Caco-2 (cell line): ENCODE measurements around the gene PTPRS. TPM values are rescaled to one million over a fixed set of nuclear protein-coding genes. Genes with fewer than 3 reads are reported as not detected.

ENCODE experiments used
- BruUV-seq: library from RNA; stranded (reverse); fragments of 400-500 nt; replicated peaks from 2 replicates; lab custom pipeline; 2021; lab: Mats Ljungman, UMichigan
- CTCF ChIA-PET: fragments of 300-600 bp; sonication (Branson Sonifier 250); formaldehyde crosslinking; loops from one replicate; lab custom pipeline; 2022; ENCODE audit warnings: antibody characterized with exemption; lab: Charles Lee
- POLR2A ChIA-PET: fragments of 300-600 bp; sonication (Branson Sonifier 250); formaldehyde crosslinking; loops from one replicate; lab custom pipeline; 2022; ENCODE audit warnings: antibody characterized with exemption; lab: Charles Lee
- DNase-seq, 2 experiments: peaks; one replicate each; pipeline versions ENCODE4 v3.0.0 to v3.0.0-alpha.2; 2020 to 2022
- H3K27me3 ChIP-seq: replicated peaks from 2 replicates; pipeline ENCODE4 v1.6.0; 2011; ENCODE audit warnings: low read length; ENCODE audit not compliant: control insufficient read depth, insufficient read depth
- H3K36me3 ChIP-seq: 2 replicates; pipeline ENCODE4 v1.5.1; 2011; ENCODE audit warnings: low read length; ENCODE audit not compliant: control insufficient read depth, insufficient read depth
- H3K4me1 ChIP-seq: fragments of 250-450 bp; sonication (Bioruptor Pico); 2 replicates; pipeline ENCODE4 v1.5.1; 2020; ENCODE audit warnings: mild to moderate bottlenecking
- H3K4me3 ChIP-seq: 2 replicates; pipeline ENCODE4 v1.5.1; 2011; ENCODE audit warnings: low read depth, mild to moderate bottlenecking, control low read depth, low read length
- H3K9me3 ChIP-seq: fragments of 250-450 bp; sonication (Bioruptor Pico); 2 replicates; pipeline ENCODE4 v1.5.1; 2020; ENCODE audit warnings: mild to moderate bottlenecking, moderate library complexity
- H3K27ac Mint-ChIP-seq: one replicate; pipeline ENCODE4 v1.8.0; 2022; ENCODE audit warnings: mixed read lengths; ENCODE audit not compliant: unreplicated experiment
- H3K27me3 Mint-ChIP-seq: one replicate; pipeline ENCODE4 v1.8.0; 2022; ENCODE audit warnings: mixed read lengths; ENCODE audit not compliant: insufficient read depth, unreplicated experiment
- H3K36me3 Mint-ChIP-seq: one replicate; pipeline ENCODE4 v1.8.0; 2022; ENCODE audit warnings: mild to moderate bottlenecking, mixed read lengths; ENCODE audit not compliant: insufficient read depth, unreplicated experiment
- H3K4me1 Mint-ChIP-seq: one replicate; pipeline ENCODE4 v1.8.0; 2022; ENCODE audit warnings: low read depth, mixed read lengths; ENCODE audit not compliant: unreplicated experiment
- H3K4me3 Mint-ChIP-seq: one replicate; pipeline ENCODE4 v1.8.0; 2022; ENCODE audit warnings: mild to moderate bottlenecking, moderate library complexity, mixed read lengths; ENCODE audit not compliant: unreplicated experiment
- H3K9me3 Mint-ChIP-seq: one replicate; pipeline ENCODE4 v1.8.0; 2022; ENCODE audit warnings: mixed read lengths; ENCODE audit not compliant: unreplicated experiment
- CTCF ChIP-seq, 2 experiments: fragments of 200-600 bp in 1 of 2; IDR thresholded peaks; 1 replicate in 1 of 2; 2 replicates in 1 of 2; pipeline versions ENCODE4 v1.5.1 to v1.8.0; 2011 to 2022; ENCODE audit warnings: antibody characterized with exemption in 1 of 2, control low read depth in 1 of 2, inconsistent platforms in 1 of 2, low read depth in 1 of 2, low read length in 1 of 2, mild to moderate bottlenecking in 1 of 2, moderate library complexity in 1 of 2; ENCODE audit not compliant: insufficient read depth in 1 of 2, severe bottlenecking in 1 of 2, unreplicated experiment in 1 of 2
- intact Hi-C: fragments of 100-400 bp; cut with micrococcal nuclease; formaldehyde crosslinking; loops from one replicate; pipeline ENCODE4 v1.10.0; 2022; ENCODE audit not compliant: unreplicated experiment
- total RNA-seq: library from RNA; stranded (reverse); gene quantifications from 2 replicates; pipeline ENCODE4 v1.2.3, GENCODE V29; 2022

The PTPRS gene
- total RNA-seq, 1 experiment from 2014 or later, result 65.6 TPM

GRCh38 chr19:5326986-5327623 is 13.5 kb downstream of the PTPRS start:
- no peaks in the 10 kb centered on the region for H3K36me3 Mint-ChIP-seq
- Histone ChIP-seq H3K9me3 (no peaks in the 10 kb centered on the region), H3K27me3 (no peaks in the 10 kb centered on the region), H3K36me3 (no peaks in the 10 kb centered on the region), H3K4me1 (no peaks in the 10 kb centered on the region), H3K4me3 (no peak overlapping the region)
- POLR2A ChIA-PET, result no interaction called here
- no peaks in the 10 kb centered on the region for H3K4me1 Mint-ChIP-seq
- H3K9me3 Mint-ChIP-seq, result no peaks in the 10 kb centered on the region
- TF ChIP-seq CTCF (IDR thresholded peaks at IDR 0.05; ENCODE audit: insufficient read depth in 1 of 2, low read depth in 1 of 2, low read length in 1 of 2, severe bottlenecking in 1 of 2, unreplicated experiment in 1 of 2), result no peak
- no peak overlapping the region for H3K4me3 Mint-ChIP-seq
- no peak for DNase-seq
- no peaks in the 10 kb centered on the region for H3K27me3 Mint-ChIP-seq
- no TSS peak for BruUV-seq
- intact Hi-C loops, result no loop called here
- no peak overlapping the region for H3K27ac Mint-ChIP-seq
- CTCF ChIA-PET, result no interaction called here

GRCh38 chr19:5326545-5326944 is 14.1 kb downstream of the PTPRS start:
- H3K36me3 Mint-ChIP-seq, result no peaks in the 10 kb centered on the region
- H3K9me3 Mint-ChIP-seq, result no peaks in the 10 kb centered on the region
- no peak for DNase-seq
- Histone ChIP-seq H3K36me3 (no peaks in the 10 kb centered on the region), H3K27me3 (no peaks in the 10 kb centered on the region), H3K9me3 (no peaks in the 10 kb centered on the region), H3K4me3 (no peak overlapping the region), H3K4me1 (no peaks in the 10 kb centered on the region)
- ChIA-PET POLR2A (no interaction called here), CTCF (no interaction called here)
- no peaks in the 10 kb centered on the region for H3K4me1 Mint-ChIP-seq
- no peak overlapping the region for H3K27ac Mint-ChIP-seq
- BruUV-seq, result no TSS peak
- no peak for TF ChIP-seq CTCF (IDR thresholded peaks at IDR 0.05; ENCODE audit: insufficient read depth in 1 of 2, low read depth in 1 of 2, low read length in 1 of 2, severe bottlenecking in 1 of 2, unreplicated experiment in 1 of 2)
- H3K27me3 Mint-ChIP-seq, result no peaks in the 10 kb centered on the region
- no peak overlapping the region for H3K4me3 Mint-ChIP-seq
- intact Hi-C loops, result no loop called here

- H3K27me3 ChIP-seq, result no peaks in the 10 kb centered on the region
- Mint-ChIP-seq H3K4me1 (no peaks in the 10 kb centered on the region), H3K27ac (no peak overlapping the region), H3K27me3 (no peaks in the 10 kb centered on the region), H3K36me3 (no peaks in the 10 kb centered on the region), H3K9me3 (no peaks in the 10 kb centered on the region), H3K4me3 (no peak overlapping the region)
- no peak for DNase-seq
- TF ChIP-seq CTCF (IDR thresholded peaks at IDR 0.05; ENCODE audit: insufficient read depth in 1 of 2, low read depth in 1 of 2, low read length in 1 of 2, severe bottlenecking in 1 of 2, unreplicated experiment in 1 of 2), result no peak
- H3K4me1 ChIP-seq, result no peaks in the 10 kb centered on the region
- BruUV-seq, result no TSS peak
- H3K4me3 ChIP-seq, result no peak overlapping the region
- CTCF ChIA-PET, result no interaction called here
- POLR2A ChIA-PET, result no interaction called here
- no peaks in the 10 kb centered on the region for H3K9me3 ChIP-seq
- H3K36me3 ChIP-seq, result no peaks in the 10 kb centered on the region
- intact Hi-C loops, result no loop called here
Measured at GRCh38 chr19:5324947-5325346, 15.7 kb downstream of the PTPRS start.
